ENCODE results near the gene LDLRAD4. TPM values are rescaled to one million over a fixed set of nuclear protein-coding genes. Genes with fewer than 3 reads are reported as not detected.

The LDLRAD4 gene
- total RNA-seq, 2 donors from 2014 or later, result 11.7 to 17.0 TPM

GRCh38 chr18:13555192-13555591 is 336.6 kb downstream of the LDLRAD4 start:
- no peaks in the 10 kb centered on the region for H3K4me1 ChIP-seq
- intact Hi-C loops (cut with DNase I), result loop anchor here (5.0 to 10.0 kb wide), 2 partner anchors 72 to 250 kb away; no protein-coding TSS in a partner anchor
- no peaks in the 10 kb centered on the region for H3K27me3 ChIP-seq
- no peak overlapping the region for H3K27ac ChIP-seq
- no peaks in the 10 kb centered on the region for H3K36me3 ChIP-seq
- H3K9ac ChIP-seq (ENCODE audit: low read depth in 2 of 2, low read length in 2 of 2), result no peak overlapping the region
- H3K9me3 ChIP-seq, result no peaks in the 10 kb centered on the region
- H3K4me3 ChIP-seq, result no peak overlapping the region
- TF ChIP-seq CTCF (IDR thresholded peaks at IDR 0.05), result no peak
- DNase-seq, result no peak

- no peak for TF ChIP-seq CTCF (IDR thresholded peaks at IDR 0.05)
- intact Hi-C loops (cut with DNase I), result loop anchor here (5.0 to 10.0 kb wide), 2 partner anchors 71 to 249 kb away; no protein-coding TSS in a partner anchor
- H3K4me1 ChIP-seq, result no peaks in the 10 kb centered on the region
- H3K9ac ChIP-seq (ENCODE audit: low read depth in 2 of 2, low read length in 2 of 2), result no peak overlapping the region
- no peaks in the 10 kb centered on the region for H3K9me3 ChIP-seq
- H3K36me3 ChIP-seq, result no peaks in the 10 kb centered on the region
- no peak for DNase-seq
- H3K27ac ChIP-seq, result no peak overlapping the region
- no peak overlapping the region for H3K4me3 ChIP-seq
- no peaks in the 10 kb centered on the region for H3K27me3 ChIP-seq
Observed at GRCh38 chr18:13555865-13556264, 337.3 kb downstream of the LDLRAD4 start.

- Histone ChIP-seq H3K36me3 (no peaks in the 10 kb centered on the region), H3K27ac (no peak overlapping the region), H3K4me1 (no peaks in the 10 kb centered on the region), H3K27me3 (no peaks in the 10 kb centered on the region), H3K9ac (ENCODE audit: low read depth in 2 of 2, low read length in 2 of 2) (no peak overlapping the region), H3K9me3 (no peaks in the 10 kb centered on the region), H3K4me3 (no peak overlapping the region)
- DNase-seq, result no peak
- no peak for TF ChIP-seq CTCF (IDR thresholded peaks at IDR 0.05)
- intact Hi-C loops (cut with DNase I), result loop anchor here (5.0 to 10.0 kb wide), 2 partner anchors 71 to 248 kb away; no protein-coding TSS in a partner anchor
Observed at GRCh38 chr18:13556502-13556901, 337.9 kb downstream of the LDLRAD4 start.

- no peak overlapping the region for H3K27ac ChIP-seq
- intact Hi-C loops (cut with DNase I), result loop anchor here (5.0 to 10.0 kb wide), 2 partner anchors 69 to 247 kb away; no protein-coding TSS in a partner anchor
- no peak overlapping the region for H3K4me3 ChIP-seq
- no peaks in the 10 kb centered on the region for H3K27me3 ChIP-seq
- H3K9ac ChIP-seq (ENCODE audit: low read depth in 2 of 2, low read length in 2 of 2), result no peak overlapping the region
- TF ChIP-seq CTCF (IDR thresholded peaks at IDR 0.05), result peak; percentile 33
- H3K4me1 ChIP-seq, result no peaks in the 10 kb centered on the region
- H3K9me3 ChIP-seq, result no peaks in the 10 kb centered on the region
- no peaks in the 10 kb centered on the region for H3K36me3 ChIP-seq
- no peak for DNase-seq
Observed at GRCh38 chr18:13558124-13558523, 339.6 kb downstream of the LDLRAD4 start.

GRCh38 chr18:13558790-13559189 is 340.2 kb downstream of the LDLRAD4 start:
- Histone ChIP-seq H3K4me1 (no peaks in the 10 kb centered on the region), H3K4me3 (no peak overlapping the region)

More at GRCh38 chr18:13558790-13559189, 340.2 kb downstream of the LDLRAD4 start:
- no peaks in the 10 kb centered on the region for H3K9me3 ChIP-seq
- no peaks in the 10 kb centered on the region for H3K36me3 ChIP-seq
- H3K27me3 ChIP-seq, result no peaks in the 10 kb centered on the region
- intact Hi-C loops (cut with DNase I), result loop anchor here (5.0 to 10.0 kb wide), 2 partner anchors 69 to 246 kb away; no protein-coding TSS in a partner anchor
- no peak for DNase-seq
- TF ChIP-seq CTCF (IDR thresholded peaks at IDR 0.05), result no peak
- H3K27ac ChIP-seq, result no peak overlapping the region
- no peak overlapping the region for H3K9ac ChIP-seq (ENCODE audit: low read depth in 2 of 2, low read length in 2 of 2)
